BE2C (cell line): ENCODE results near the gene ARID5B.

Source experiments
- DNase-seq: peaks from one replicate; pipeline ENCODE4 v3.0.0-alpha.2; 2020
- H3K27me3 ChIP-seq: fragments of 250-450 bp; sonication (Bioruptor Pico); 2 replicates; pipeline ENCODE4 v1.5.1; 2020; ENCODE audit warnings: mild to moderate bottlenecking
- H3K36me3 ChIP-seq: fragments of 250-450 bp; sonication (Bioruptor Pico); 2 replicates; pipeline ENCODE4 v1.5.1; 2020; ENCODE audit warnings: mild to moderate bottlenecking
- H3K4me1 ChIP-seq: fragments of 250-450 bp; sonication (Bioruptor Pico); 2 replicates; pipeline ENCODE4 v1.5.1; 2020
- H3K4me3 ChIP-seq: 2 replicates; pipeline ENCODE4 v1.5.1; 2011; ENCODE audit warnings: low read depth, low read length
- H3K9me3 ChIP-seq: fragments of 250-450 bp; sonication (Bioruptor Pico); 2 replicates; pipeline ENCODE4 v1.5.1; 2020
- TF ChIP-seq, protein P1 (sequence below): IDR thresholded peaks from 2 replicates; pipeline ENCODE4 v1.5.1; 2012; ENCODE audit warnings: mild to moderate bottlenecking, low read depth, low read length

ARID5B gene

DNA sequence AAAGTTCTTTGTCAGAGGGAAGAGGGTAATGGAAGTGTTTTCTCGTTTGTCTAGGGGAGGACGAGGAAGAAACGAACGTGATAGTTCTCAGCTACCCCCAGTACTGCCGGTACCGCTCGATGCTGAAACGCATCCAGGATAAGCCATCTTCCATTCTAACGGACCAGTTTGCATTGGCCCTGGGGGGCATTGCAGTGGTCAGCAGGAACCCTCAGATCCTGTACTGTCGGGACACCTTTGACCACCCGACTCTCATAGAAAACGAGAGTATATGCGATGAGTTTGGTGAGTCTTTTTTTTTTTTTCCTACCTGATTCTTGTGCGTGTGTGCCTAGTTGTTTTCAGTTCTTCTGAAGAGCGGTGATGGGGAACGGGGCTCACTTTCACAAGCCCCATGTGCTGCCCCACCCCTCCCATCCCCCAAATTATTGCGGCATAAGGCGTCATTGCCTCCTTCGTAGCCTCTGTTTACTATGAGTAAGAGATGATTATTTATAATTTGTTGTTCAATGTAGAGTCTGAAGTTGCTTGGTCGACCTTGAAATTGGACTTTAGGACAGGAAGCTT lies 98.6 kb downstream of the ARID5B start:
- peaks cover 6% of the 10 kb centered on the region for H3K4me1 ChIP-seq
- no peak for DNase-seq
- no peak overlapping the region for H3K4me3 ChIP-seq
- no peaks in the 10 kb centered on the region for H3K9me3 ChIP-seq
- TF ChIP-seq, protein P1, sequence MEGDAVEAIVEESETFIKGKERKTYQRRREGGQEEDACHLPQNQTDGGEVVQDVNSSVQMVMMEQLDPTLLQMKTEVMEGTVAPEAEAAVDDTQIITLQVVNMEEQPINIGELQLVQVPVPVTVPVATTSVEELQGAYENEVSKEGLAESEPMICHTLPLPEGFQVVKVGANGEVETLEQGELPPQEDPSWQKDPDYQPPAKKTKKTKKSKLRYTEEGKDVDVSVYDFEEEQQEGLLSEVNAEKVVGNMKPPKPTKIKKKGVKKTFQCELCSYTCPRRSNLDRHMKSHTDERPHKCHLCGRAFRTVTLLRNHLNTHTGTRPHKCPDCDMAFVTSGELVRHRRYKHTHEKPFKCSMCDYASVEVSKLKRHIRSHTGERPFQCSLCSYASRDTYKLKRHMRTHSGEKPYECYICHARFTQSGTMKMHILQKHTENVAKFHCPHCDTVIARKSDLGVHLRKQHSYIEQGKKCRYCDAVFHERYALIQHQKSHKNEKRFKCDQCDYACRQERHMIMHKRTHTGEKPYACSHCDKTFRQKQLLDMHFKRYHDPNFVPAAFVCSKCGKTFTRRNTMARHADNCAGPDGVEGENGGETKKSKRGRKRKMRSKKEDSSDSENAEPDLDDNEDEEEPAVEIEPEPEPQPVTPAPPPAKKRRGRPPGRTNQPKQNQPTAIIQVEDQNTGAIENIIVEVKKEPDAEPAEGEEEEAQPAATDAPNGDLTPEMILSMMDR: no peak
- no peaks in the 10 kb centered on the region for H3K27me3 ChIP-seq
- H3K36me3 ChIP-seq: no peaks in the 10 kb centered on the region

DNA sequence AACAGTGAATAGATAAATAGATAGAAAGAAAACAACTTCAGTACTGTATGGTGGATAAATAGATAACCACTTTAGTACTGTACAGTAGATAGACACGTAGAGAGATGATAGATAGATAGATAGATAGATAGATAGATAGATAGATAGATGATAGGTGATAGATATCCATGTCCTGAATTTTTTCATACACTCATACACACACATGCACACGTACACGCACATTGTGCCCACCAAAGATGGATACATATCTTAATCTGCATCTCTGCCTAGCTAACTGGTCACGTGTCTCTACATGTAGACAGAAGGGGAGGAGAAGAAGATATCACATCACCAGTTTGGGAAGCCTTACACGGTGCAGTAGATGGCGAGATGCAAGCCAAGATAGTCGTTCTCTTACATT lies 99.2 kb downstream of the ARID5B start:
- no peaks in the 10 kb centered on the region for H3K27me3 ChIP-seq
- H3K4me1 ChIP-seq: peaks cover 6% of the 10 kb centered on the region
- DNase-seq: no peak
- H3K4me3 ChIP-seq: no peak overlapping the region
- H3K36me3 ChIP-seq: no peaks in the 10 kb centered on the region
- no peaks in the 10 kb centered on the region for H3K9me3 ChIP-seq
- TF ChIP-seq, protein P1: no peak

DNA sequence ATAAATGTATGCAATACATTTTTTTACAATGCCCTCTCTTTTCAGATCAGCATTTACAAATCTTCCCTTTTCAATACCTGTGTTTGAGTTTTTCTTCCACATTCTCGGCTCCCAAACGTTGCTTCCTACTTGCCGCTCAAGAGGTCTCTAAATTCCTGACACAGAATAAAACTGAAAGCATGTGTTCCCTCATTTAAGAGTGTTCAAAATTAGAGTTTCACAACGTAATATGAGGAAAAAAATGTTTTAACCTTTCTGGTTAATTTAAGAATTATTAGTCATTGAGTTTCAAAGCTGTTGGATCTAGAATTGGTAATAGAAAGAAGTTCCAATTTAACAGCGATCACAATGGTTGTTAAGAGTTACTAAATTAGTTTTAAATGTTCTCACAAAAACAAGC lies 100.4 kb downstream of the ARID5B start:
- DNase-seq: no peak
- TF ChIP-seq, protein P1: no peak

DNA sequence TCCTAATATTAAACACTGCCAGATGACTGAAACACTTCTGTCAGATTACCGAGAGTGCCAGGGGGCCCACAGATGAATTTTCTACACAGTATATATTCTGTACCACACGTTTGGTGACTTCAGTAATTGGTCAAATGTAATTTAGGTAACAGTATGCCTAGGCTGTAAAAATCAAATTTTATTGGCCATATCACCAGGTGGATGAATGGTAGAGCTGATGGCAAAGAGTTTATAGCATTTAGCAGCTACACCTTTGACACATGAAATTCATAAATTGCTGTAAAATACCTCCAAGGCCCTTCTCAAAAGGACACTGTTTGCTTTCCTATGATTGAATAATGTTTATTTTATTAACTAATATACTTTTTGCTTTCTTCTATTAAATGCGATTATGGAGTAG lies 101.3 kb downstream of the ARID5B start:
- TF ChIP-seq, protein P1: no peak
- DNase-seq: no peak

More for the DNA sequence above, 100.4 kb downstream of the ARID5B start:
- Histone ChIP-seq H3K27me3 (no peaks in the 10 kb centered on the region), H3K36me3 (no peaks in the 10 kb centered on the region), H3K9me3 (no peaks in the 10 kb centered on the region), H3K4me3 (no peak overlapping the region), H3K4me1 (peaks cover 6% of the 10 kb centered on the region)

DNA sequence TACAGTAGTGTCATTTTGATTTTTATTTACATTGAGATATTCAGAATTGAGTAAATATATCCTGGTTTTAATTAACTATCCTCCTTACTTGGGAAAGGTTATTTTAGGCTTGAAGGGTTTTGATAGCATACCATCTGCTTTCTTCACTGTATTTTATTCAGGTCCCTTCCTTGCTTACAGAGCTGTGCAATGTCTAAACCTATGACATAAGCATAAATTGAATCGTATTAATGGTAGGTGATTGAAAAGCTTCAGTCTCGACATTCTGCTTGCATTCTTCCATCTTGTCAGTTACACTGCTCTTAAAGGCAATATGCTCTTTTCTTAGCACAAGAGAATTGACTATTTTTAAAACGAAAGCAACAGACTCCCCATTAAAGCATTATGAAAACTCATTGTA lies 102.5 kb downstream of the ARID5B start:
- DNase-seq: no peak
- Histone ChIP-seq H3K4me1 (peaks cover 10% of the 10 kb centered on the region), H3K27me3 (no peaks in the 10 kb centered on the region), H3K36me3 (no peaks in the 10 kb centered on the region), H3K4me3 (no peak overlapping the region), H3K9me3 (no peaks in the 10 kb centered on the region)
- TF ChIP-seq, protein P1: no peak

More for the DNA sequence above, 101.3 kb downstream of the ARID5B start:
- Histone ChIP-seq H3K9me3 (no peaks in the 10 kb centered on the region), H3K36me3 (no peaks in the 10 kb centered on the region), H3K4me3 (no peak overlapping the region), H3K4me1 (peaks cover 6% of the 10 kb centered on the region), H3K27me3 (no peaks in the 10 kb centered on the region)

DNA sequence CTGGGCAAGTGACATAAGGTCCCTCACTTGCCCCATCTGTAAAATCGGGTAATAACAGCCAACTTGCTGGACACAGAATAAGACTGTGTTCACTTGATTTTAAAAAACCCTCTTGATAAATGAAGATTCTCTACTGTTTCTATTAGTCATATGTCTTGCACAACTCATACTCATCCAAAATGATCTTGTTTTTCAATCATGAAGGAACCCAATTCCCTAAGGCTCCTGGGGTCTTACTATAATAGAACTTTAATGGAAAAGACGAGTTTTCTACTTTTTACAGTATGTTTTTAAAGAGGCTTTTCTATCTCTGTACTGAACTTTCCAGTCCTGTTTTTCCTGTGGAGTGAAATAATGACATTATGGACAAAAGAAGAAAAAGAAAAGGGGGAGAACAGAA lies 103.8 kb downstream of the ARID5B start:
- no peaks in the 10 kb centered on the region for H3K27me3 ChIP-seq
- TF ChIP-seq, protein P1: no peak
- H3K36me3 ChIP-seq: no peaks in the 10 kb centered on the region
- H3K4me1 ChIP-seq: peaks cover 10% of the 10 kb centered on the region
- H3K9me3 ChIP-seq: no peaks in the 10 kb centered on the region
- no peak overlapping the region for H3K4me3 ChIP-seq
- DNase-seq: no peak
